Mucosa of stomach (tissue), 1 donor: ENCODE results near the gene OR8H3.
"Not testable (repeated sequence)": the region's sequence is repeated elsewhere in the genome, so short reads cannot be mapped to it uniquely, and the experiment has no call there.

ENCODE experiments used
- H3K27me3 ChIP-seq: one replicate; pipeline ENCODE4 v1.7.0; 2013; ENCODE audit warnings: mild to moderate bottlenecking, low read length; ENCODE audit not compliant: control insufficient read depth, insufficient read depth
- H3K36me3 ChIP-seq: one replicate; pipeline ENCODE4 v1.7.0; 2013; ENCODE audit warnings: low read length; ENCODE audit not compliant: control insufficient read depth, insufficient read depth
- H3K4me1 ChIP-seq: one replicate; pipeline ENCODE4 v1.7.0; 2013; ENCODE audit warnings: mild to moderate bottlenecking, low read length; ENCODE audit not compliant: control insufficient read depth, insufficient read depth
- H3K4me3 ChIP-seq: one replicate; pipeline ENCODE4 v1.7.0; 2013; ENCODE audit warnings: low read length
- H3K9ac ChIP-seq: one replicate; pipeline ENCODE4 v1.7.0; 2013; ENCODE audit warnings: mild to moderate bottlenecking, low read length, moderate library complexity
- H3K9me3 ChIP-seq: one replicate; pipeline ENCODE4 v1.7.0; 2013; ENCODE audit warnings: mild to moderate bottlenecking, low read length, moderate library complexity; ENCODE audit not compliant: control insufficient read depth
- donor health status: Pancreatic carcinoma.

OR8H3 gene, protein sequence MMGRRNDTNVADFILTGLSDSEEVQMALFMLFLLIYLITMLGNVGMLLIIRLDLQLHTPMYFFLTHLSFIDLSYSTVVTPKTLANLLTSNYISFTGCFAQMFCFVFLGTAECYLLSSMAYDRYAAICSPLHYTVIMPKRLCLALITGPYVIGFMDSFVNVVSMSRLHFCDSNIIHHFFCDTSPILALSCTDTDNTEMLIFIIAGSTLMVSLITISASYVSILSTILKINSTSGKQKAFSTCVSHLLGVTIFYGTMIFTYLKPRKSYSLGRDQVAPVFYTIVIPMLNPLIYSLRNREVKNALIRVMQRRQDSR

DNA sequence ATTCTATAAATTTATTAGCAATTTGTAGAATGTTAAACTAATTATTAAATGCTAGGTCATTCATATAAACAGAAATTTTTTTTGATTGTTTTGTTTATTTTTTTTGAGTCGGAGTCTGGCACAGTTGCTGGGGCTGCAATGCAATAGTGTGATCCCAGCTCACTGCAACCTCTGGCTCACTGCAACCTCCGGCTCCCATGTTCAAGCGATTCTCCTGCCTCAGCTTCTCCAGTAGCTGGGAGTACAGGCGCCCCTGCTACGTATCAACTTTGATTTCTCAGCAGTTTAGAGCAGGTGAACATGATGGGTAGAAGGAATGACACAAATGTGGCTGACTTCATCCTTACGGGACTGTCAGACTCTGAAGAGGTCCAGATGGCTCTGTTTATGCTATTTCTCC, at the start of gene OR8H3:
Gene OR8H3 (plus strand): TSS at position 301 of the 400 bp plus-strand sequence. CDS start 0 bp downstream, at position 301.
- no peaks in the 10 kb centered on the region for H3K27me3 ChIP-seq
- H3K4me1 ChIP-seq: no peaks in the 10 kb centered on the region
- no peak within 1 kb of the TSS for H3K4me3 ChIP-seq
- H3K9ac ChIP-seq: no peak within 1 kb of the TSS
- no peaks in the 10 kb centered on the region for H3K36me3 ChIP-seq
- H3K9me3 ChIP-seq: no peaks in the 10 kb centered on the region

GRCh38 chr11:56089697-56090096, 32.5 kb upstream of the OR8H3 start:
- H3K9me3 ChIP-seq: no peaks in the 10 kb centered on the region

DNA sequence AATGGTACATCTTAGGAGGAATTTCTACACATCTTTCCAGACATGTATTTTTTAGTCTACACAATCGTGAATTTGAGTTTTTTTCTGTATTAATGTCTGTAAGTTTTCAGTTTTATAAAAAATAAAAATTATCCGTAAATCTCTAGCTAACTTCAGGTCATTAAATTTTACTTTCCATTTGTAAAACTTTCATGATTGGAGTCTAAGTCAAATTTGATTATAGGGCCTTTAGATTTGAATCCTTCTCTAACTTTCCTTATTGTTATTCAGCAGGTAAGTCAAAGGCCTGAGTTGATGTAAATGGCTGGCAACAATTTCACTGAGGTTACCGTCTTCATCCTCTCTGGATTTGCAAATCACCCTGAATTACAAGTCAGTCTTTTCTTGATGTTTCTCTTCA, 29.2 kb upstream of the OR8H3 start, which contains the start of gene OR8I2:
Gene OR8I2 (plus strand): TSS at position 301 of the 400 bp plus-strand sequence. CDS start 0 bp downstream, at position 301.
- H3K4me1 ChIP-seq: no peaks in the 10 kb centered on the region
- no peaks in the 10 kb centered on the region for H3K27me3 ChIP-seq
- H3K9ac ChIP-seq: no peak within 1 kb of the TSS
- H3K4me3 ChIP-seq: no peak within 1 kb of the TSS
- no peaks in the 10 kb centered on the region for H3K9me3 ChIP-seq
- H3K36me3 ChIP-seq: no peaks in the 10 kb centered on the region

More at GRCh38 chr11:56089697-56090096, 32.5 kb upstream of the OR8H3 start:
- Histone ChIP-seq H3K36me3 (no peaks in the 10 kb centered on the region), H3K4me3 (no peak overlapping the region), H3K4me1 (no peaks in the 10 kb centered on the region), H3K27me3 (no peaks in the 10 kb centered on the region), H3K9ac (no peak overlapping the region)

- Histone ChIP-seq H3K9me3 (no peaks in the 10 kb centered on the region), H3K4me1 (no peaks in the 10 kb centered on the region), H3K4me3 (no peak within 1 kb of the TSS), H3K36me3 (no peaks in the 10 kb centered on the region), H3K27me3 (no peaks in the 10 kb centered on the region), H3K9ac (no peak within 1 kb of the TSS)
These were observed 18.9 kb upstream of the OR8H3 start, which contains the start of gene OR8H2 for GRCh38 chr11:56103210-56103737. Gene OR8H2 (plus strand): TSS chr11:56103687. CDS start chr11:56105043, 1,356 bp downstream.

- Histone ChIP-seq H3K9me3 (no peaks in the 10 kb centered on the region), H3K36me3 (no peaks in the 10 kb centered on the region), H3K4me1 (no peaks in the 10 kb centered on the region), H3K27me3 (no peaks in the 10 kb centered on the region), H3K4me3 (no peak within 1 kb of the TSS), H3K9ac (no peak within 1 kb of the TSS)
These were observed 18.0 kb downstream of the OR8H3 start, which contains the start of gene OR8J3 for GRCh38 chr11:56140151-56140661. Gene OR8J3 (minus strand): TSS chr11:56140201. CDS start chr11:56137718, 2,483 bp downstream.

- H3K9me3 ChIP-seq: not testable (repeated sequence)
These were observed 21.5 kb downstream of the OR8H3 start for GRCh38 chr11:56143681-56144080.

GRCh38 chr11:56151376-56151775, 29.2 kb downstream of the OR8H3 start:
- Histone ChIP-seq H3K36me3 (no peaks in the 10 kb centered on the region), H3K9ac (no peak overlapping the region), H3K9me3 (no peaks in the 10 kb centered on the region), H3K4me3 (no peak overlapping the region), H3K4me1 (no peaks in the 10 kb centered on the region), H3K27me3 (no peaks in the 10 kb centered on the region)

More at GRCh38 chr11:56143681-56144080, 21.5 kb downstream of the OR8H3 start:
- H3K27me3 ChIP-seq, H3K36me3 ChIP-seq, H3K9ac ChIP-seq, H3K4me3 ChIP-seq, H3K4me1 ChIP-seq: not testable (repeated sequence)

DNA sequence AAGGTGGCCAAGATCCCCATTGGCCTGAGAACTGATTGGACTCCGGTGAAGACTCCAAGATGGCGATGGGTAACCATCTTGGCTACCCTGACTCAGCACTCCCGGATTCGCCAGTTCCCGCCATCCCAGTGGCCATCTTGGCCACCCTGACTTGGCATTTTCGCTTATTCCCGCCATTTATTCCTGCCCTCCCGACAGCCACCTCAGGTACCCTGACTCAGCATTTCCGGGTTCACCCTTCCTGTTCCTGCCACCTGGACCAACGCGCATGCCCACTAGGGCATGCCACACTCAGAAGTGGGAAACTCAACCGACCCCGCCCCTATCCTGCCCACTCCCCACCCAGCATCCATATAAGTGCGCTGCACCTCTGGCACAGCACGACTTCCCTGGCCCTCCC, 30.2 kb downstream of the OR8H3 start:
- Histone ChIP-seq H3K27me3 (no peaks in the 10 kb centered on the region), H3K9me3 (no peaks in the 10 kb centered on the region), H3K4me3 (no peak overlapping the region), H3K9ac (no peak overlapping the region), H3K36me3 (no peaks in the 10 kb centered on the region), H3K4me1 (no peaks in the 10 kb centered on the region)

DNA sequence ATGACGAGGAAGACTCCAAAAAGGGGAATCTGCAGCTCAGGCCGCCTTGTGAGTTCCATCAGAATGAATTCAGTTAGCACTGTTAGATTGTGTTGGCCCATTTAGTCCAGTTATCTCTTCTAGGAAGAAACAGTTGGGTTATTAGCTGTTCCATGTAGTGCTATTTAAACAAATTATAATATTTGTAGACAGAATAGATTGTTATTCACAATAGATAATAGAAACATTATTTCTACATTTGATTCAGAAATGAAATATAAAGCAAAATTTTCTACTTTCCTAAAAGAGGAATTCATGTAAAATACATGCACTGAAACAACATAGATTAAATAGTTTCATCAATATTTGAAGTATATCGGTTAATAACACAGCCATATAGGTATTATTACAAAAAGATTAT, 38.0 kb downstream of the OR8H3 start, which contains the start of gene OR8K5:
Gene OR8K5 (minus strand): TSS at position 101 of the 400 bp plus-strand sequence. CDS start 0 bp downstream, at position 101.
- Histone ChIP-seq H3K9ac (no peak within 1 kb of the TSS), H3K36me3 (no peaks in the 10 kb centered on the region), H3K4me1 (no peaks in the 10 kb centered on the region), H3K9me3 (no peaks in the 10 kb centered on the region), H3K4me3 (no peak within 1 kb of the TSS), H3K27me3 (no peaks in the 10 kb centered on the region)

DNA sequence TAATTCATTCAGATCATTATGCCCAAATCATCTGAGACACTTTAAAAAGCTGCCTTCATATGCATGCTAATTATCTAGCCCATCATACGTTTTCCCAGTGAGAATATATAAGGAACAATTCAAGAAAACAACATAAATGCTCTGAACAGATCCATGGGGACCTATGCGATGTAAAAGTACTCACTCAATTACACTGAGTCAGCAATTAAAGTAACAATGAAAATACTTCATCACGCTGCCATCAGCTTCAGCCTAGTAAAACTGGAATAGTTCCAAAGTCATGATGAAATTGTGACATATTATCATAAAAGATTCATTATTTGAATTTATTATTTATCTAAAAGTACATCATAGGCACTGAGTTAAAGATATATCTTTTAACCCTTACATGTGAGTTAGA, 41.6 kb downstream of the OR8H3 start:
- Histone ChIP-seq H3K9ac (no peak overlapping the region), H3K9me3 (no peaks in the 10 kb centered on the region)

GRCh38 chr11:56172256-56172830, 50.2 kb downstream of the OR8H3 start:
- Histone ChIP-seq H3K9me3 (no peaks in the 10 kb centered on the region), H3K27me3 (no peaks in the 10 kb centered on the region), H3K4me3 (no peak overlapping the region), H3K36me3 (no peaks in the 10 kb centered on the region), H3K9ac (no peak overlapping the region), H3K4me1 (no peaks in the 10 kb centered on the region)

More for the DNA sequence above, 41.6 kb downstream of the OR8H3 start:
- Histone ChIP-seq H3K4me3 (no peak overlapping the region), H3K36me3 (no peaks in the 10 kb centered on the region), H3K27me3 (no peaks in the 10 kb centered on the region), H3K4me1 (no peaks in the 10 kb centered on the region)
